ENCODE measurements around the gene IGFN1. TPM values are rescaled to one million over a fixed set of nuclear protein-coding genes. Genes with fewer than 3 reads are reported as not detected.
"Not testable (repeated sequence)": the region's sequence is repeated elsewhere in the genome, so short reads cannot be mapped to it uniquely, and the experiment has no call there.

IGFN1 gene
- total RNA-seq, 2 experiments from 2014 or later: not detected

- H3K4me1 Mint-ChIP-seq: no peaks in the 10 kb centered on the region
- H3K4me3 Mint-ChIP-seq: no peak overlapping the region
- ChIA-PET CTCF (no interaction called here), POLR2A (no interaction called here)
- ATAC-seq (no peak), DNase-seq (no peak)
- H3K9me3 Mint-ChIP-seq (ENCODE audit: low read depth): peaks cover 2% of the 10 kb centered on the region
- H3K27ac Mint-ChIP-seq: no peak overlapping the region
- peaks cover 13% of the 10 kb centered on the region for H3K27me3 Mint-ChIP-seq
- no peaks in the 10 kb centered on the region for H3K36me3 Mint-ChIP-seq (ENCODE audit: low read depth)
- intact Hi-C loops (cut with DNase I, micrococcal nuclease): no loop called here
Measured at GRCh38 chr1:201229095-201229494, 38.5 kb downstream of the IGFN1 start.

DNA sequence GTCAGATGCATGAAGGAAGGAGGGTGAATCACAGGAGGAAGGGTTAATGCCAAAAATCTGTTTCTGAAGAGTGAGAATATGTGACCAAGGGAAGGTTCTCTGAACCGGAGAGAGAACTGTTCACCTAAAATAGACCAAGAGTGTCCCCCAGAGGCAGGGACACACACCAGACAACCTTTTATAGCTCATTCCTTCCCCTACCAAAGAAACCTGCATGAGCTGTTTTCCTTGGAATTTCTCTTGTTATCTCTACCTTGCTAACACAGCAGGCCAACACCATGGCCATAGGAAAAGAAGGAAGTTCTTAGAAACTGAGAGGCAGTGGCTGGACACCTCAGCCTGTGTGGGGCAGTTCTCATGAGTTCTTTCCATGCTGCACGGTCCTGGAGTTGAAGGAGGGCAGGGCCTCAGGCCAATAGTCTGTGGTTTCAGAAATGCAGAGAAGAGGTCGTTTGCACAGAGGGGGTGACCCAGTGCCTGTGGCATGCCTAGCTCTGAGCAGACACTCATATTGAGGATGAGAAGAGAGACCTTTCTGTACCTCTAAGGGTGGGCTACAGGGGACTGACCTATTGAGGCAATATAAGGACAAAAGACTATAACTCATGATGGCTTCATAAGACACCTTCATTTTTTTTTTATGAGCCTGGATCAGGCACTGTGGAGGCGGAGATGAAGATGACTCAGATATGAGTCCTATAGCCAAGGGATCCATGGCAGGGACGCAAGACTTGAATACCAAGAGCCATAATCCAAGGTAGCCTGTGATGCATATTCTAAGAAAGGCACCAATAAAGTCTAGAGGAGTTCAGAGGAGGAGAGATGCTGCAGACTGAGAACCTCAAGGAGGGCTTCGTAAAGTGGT, 39.4 kb downstream of the IGFN1 start:
- no peak for ATAC-seq
- intact Hi-C loops (cut with DNase I, micrococcal nuclease): no loop called here
- CTCF ChIA-PET: interaction anchor here (0.8 kb wide), 1 partner anchor 85 kb away, joined by 3 read pairs; no protein-coding TSS in a partner anchor
- Mint-ChIP-seq H3K9me3 (ENCODE audit: low read depth) (peaks cover 2% of the 10 kb centered on the region), H3K4me1 (no peaks in the 10 kb centered on the region), H3K4me3 (no peak overlapping the region), H3K27me3 (peaks cover 13% of the 10 kb centered on the region), H3K27ac (no peak overlapping the region), H3K36me3 (ENCODE audit: low read depth) (no peaks in the 10 kb centered on the region)
- POLR2A ChIA-PET: no interaction called here
- DNase-seq: no peak

- H3K4me3 Mint-ChIP-seq: no peak overlapping the region
- ATAC-seq (no peak), DNase-seq (no peak)
- no peaks in the 10 kb centered on the region for H3K4me1 Mint-ChIP-seq
- peaks cover 2% of the 10 kb centered on the region for H3K9me3 Mint-ChIP-seq (ENCODE audit: low read depth)
- ChIA-PET CTCF (no interaction called here), POLR2A (no interaction called here)
- no peak overlapping the region for H3K27ac Mint-ChIP-seq
- intact Hi-C loops (cut with DNase I, micrococcal nuclease): no loop called here
- H3K27me3 Mint-ChIP-seq: peaks cover 13% of the 10 kb centered on the region
- no peaks in the 10 kb centered on the region for H3K36me3 Mint-ChIP-seq (ENCODE audit: low read depth)
Measured at GRCh38 chr1:201230676-201231075, 40.1 kb downstream of the IGFN1 start.

- H3K4me3 Mint-ChIP-seq; POLR2A ChIA-PET; H3K36me3 Mint-ChIP-seq (ENCODE audit: low read depth); H3K27ac Mint-ChIP-seq; ATAC-seq; DNase-seq; intact Hi-C loops (cut with DNase I, micrococcal nuclease); H3K4me1 Mint-ChIP-seq; H3K9me3 Mint-ChIP-seq (ENCODE audit: low read depth); CTCF ChIA-PET: not testable (repeated sequence)
- H3K27me3 Mint-ChIP-seq: peaks cover 33% of the 10 kb centered on the region
Measured at GRCh38 chr1:201239646-201240045, 49.0 kb downstream of the IGFN1 start.

DNA sequence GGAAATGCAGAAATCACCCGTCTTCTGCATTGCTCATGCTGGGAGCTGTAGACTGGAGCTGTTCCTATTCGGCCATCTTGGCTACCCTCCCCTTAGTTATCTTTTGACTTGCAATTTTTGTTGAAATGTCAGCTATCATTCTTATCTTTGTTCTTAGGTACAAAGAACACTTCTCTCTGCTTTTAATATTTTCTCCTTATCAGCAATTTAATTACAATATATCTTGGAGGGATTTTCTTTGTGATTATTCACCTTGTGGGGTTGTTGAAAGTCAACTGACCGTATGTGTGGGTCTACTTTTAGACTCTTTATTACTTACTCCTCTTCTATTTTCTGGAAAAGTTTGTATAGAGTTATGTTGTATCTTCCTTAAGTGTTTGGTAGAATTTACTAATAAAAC, 49.5 kb downstream of the IGFN1 start:
- H3K27ac Mint-ChIP-seq: no peak overlapping the region
- H3K4me3 Mint-ChIP-seq: no peak overlapping the region
- DNase-seq: no peak
- H3K4me1 Mint-ChIP-seq: no peaks in the 10 kb centered on the region
- ATAC-seq: no peak
- intact Hi-C loops (cut with DNase I, micrococcal nuclease): no loop called here
- ChIA-PET POLR2A (no interaction called here), CTCF (no interaction called here)
- H3K36me3 Mint-ChIP-seq (ENCODE audit: low read depth): no peaks in the 10 kb centered on the region
- H3K9me3 Mint-ChIP-seq (ENCODE audit: low read depth): no peaks in the 10 kb centered on the region
- peaks cover 37% of the 10 kb centered on the region for H3K27me3 Mint-ChIP-seq

GRCh38 chr1:201241736-201242135, 51.1 kb downstream of the IGFN1 start:
- no peak for ATAC-seq
- CTCF ChIA-PET: interaction anchor here (0.8 kb wide), 2 partner anchors 12 to 21 kb away, joined by 3 read pairs; no protein-coding TSS in a partner anchor
- H3K4me1 Mint-ChIP-seq: no peaks in the 10 kb centered on the region

GRCh38 chr1:201245082-201245481, 54.5 kb downstream of the IGFN1 start:
- no peaks in the 10 kb centered on the region for H3K36me3 Mint-ChIP-seq (ENCODE audit: low read depth)
- intact Hi-C loops (cut with DNase I, micrococcal nuclease): no loop called here
- POLR2A ChIA-PET: no interaction called here
- ATAC-seq (no peak), DNase-seq (no peak)
- H3K4me3 Mint-ChIP-seq: no peak overlapping the region
- H3K27ac Mint-ChIP-seq: no peak overlapping the region
- H3K9me3 Mint-ChIP-seq (ENCODE audit: low read depth): no peaks in the 10 kb centered on the region
- peaks cover 28% of the 10 kb centered on the region for H3K27me3 Mint-ChIP-seq
- CTCF ChIA-PET: interaction anchor here (1.0 kb wide), 1 partner anchor 105 kb away, joined by 3 read pairs; no protein-coding TSS in a partner anchor
- H3K4me1 Mint-ChIP-seq: no peaks in the 10 kb centered on the region

More at GRCh38 chr1:201241736-201242135, 51.1 kb downstream of the IGFN1 start:
- DNase-seq: no peak
- intact Hi-C loops (cut with DNase I, micrococcal nuclease): no loop called here
- no peak overlapping the region for H3K27ac Mint-ChIP-seq
- H3K36me3 Mint-ChIP-seq (ENCODE audit: low read depth): no peaks in the 10 kb centered on the region
- H3K9me3 Mint-ChIP-seq (ENCODE audit: low read depth): no peaks in the 10 kb centered on the region
- peaks cover 36% of the 10 kb centered on the region for H3K27me3 Mint-ChIP-seq
- no peak overlapping the region for H3K4me3 Mint-ChIP-seq
- POLR2A ChIA-PET: no interaction called here

- Mint-ChIP-seq H3K4me3 (no peak overlapping the region), H3K27me3 (peaks cover 10% of the 10 kb centered on the region), H3K4me1 (no peaks in the 10 kb centered on the region), H3K27ac (no peak overlapping the region), H3K36me3 (ENCODE audit: low read depth) (no peaks in the 10 kb centered on the region), H3K9me3 (ENCODE audit: low read depth) (no peaks in the 10 kb centered on the region)
- ChIA-PET POLR2A (no interaction called here), CTCF (interaction anchor here (0.6 kb wide), 1 partner anchor 23 kb away, joined by 3 read pairs; no protein-coding TSS in a partner anchor)
- no peak for ATAC-seq
- intact Hi-C loops (cut with DNase I, micrococcal nuclease): no loop called here
- no peak for DNase-seq
Measured at GRCh38 chr1:201248721-201249559, 58.3 kb downstream of the IGFN1 start.

DNA sequence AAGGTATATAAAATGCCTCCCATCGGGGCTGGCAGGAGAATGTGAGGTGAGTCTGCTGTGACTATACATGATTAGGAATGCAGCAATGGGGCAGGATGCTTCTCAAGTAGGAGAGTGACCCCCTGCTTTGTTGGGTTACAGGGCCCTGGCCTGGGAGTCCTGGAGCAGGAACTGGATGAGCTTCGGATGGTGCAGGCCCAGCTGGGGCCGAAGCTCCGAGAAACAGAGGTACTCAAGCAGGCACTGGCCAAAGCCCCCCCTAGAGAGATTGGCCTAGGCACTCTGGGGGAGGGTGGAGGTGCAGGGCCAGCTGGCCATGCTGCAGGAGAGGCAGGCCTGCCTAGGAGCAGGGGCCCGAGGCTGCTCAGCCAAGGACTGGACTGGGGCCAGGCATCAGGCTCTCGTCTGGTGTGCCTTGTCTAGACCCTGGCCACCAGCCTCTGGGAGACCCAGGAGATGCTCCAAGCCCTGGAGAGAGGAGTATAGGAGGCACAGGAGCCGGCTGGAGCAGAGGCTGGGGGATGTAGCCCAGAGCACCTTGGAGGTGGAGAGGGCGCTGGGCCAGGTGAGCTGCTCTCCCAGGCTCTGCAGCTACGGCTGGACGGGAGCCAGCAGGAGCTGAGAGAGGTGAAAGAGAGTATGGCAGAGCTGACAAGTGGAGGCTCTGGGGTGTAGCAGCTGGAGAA, 59.8 kb downstream of the IGFN1 start:
- peaks cover 4% of the 10 kb centered on the region for H3K27me3 Mint-ChIP-seq
- no peak for DNase-seq
- ATAC-seq: no peak
- no peak overlapping the region for H3K4me3 Mint-ChIP-seq
- no peaks in the 10 kb centered on the region for H3K36me3 Mint-ChIP-seq (ENCODE audit: low read depth)
- CTCF ChIA-PET: interaction anchor here (1.0 kb wide), 1 partner anchor 142 kb away, joined by 3 read pairs; no protein-coding TSS in a partner anchor
- intact Hi-C loops (cut with DNase I, micrococcal nuclease): no loop called here
- H3K9me3 Mint-ChIP-seq (ENCODE audit: low read depth): no peaks in the 10 kb centered on the region
- no peaks in the 10 kb centered on the region for H3K4me1 Mint-ChIP-seq
- POLR2A ChIA-PET: no interaction called here
- H3K27ac Mint-ChIP-seq: no peak overlapping the region

DNA sequence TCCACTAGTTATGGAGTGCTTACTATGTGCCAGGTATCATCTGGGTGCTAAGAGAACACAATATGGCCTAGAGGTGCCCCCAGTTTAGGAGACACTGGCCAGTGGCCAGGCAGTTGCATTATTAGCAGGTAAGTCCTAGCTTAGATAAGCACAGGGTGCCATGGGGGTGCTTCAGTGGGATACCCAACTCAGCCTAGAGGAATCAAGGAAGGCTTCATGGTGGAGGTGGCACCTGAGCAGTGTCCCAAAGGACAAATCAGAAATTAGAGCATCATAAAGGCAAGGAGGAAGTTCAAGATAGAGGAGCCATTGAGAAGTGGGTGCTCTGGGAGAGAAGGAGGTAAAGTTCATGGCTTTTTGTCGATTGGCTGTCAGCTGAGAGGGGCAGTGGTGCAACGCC, 60.8 kb downstream of the IGFN1 start:
- no peaks in the 10 kb centered on the region for H3K36me3 Mint-ChIP-seq (ENCODE audit: low read depth)
- POLR2A ChIA-PET: no interaction called here
- no peak for ATAC-seq
- intact Hi-C loops (cut with DNase I, micrococcal nuclease): no loop called here
- H3K27me3 Mint-ChIP-seq: peaks cover 3% of the 10 kb centered on the region
- CTCF ChIA-PET: interaction anchor here (1.0 kb wide), 1 partner anchor 110 kb away, joined by 3 read pairs; no protein-coding TSS in a partner anchor
- no peaks in the 10 kb centered on the region for H3K4me1 Mint-ChIP-seq
- DNase-seq: no peak
- H3K27ac Mint-ChIP-seq: no peak overlapping the region
- H3K4me3 Mint-ChIP-seq: no peak overlapping the region
- H3K9me3 Mint-ChIP-seq (ENCODE audit: low read depth): no peaks in the 10 kb centered on the region

GRCh38 chr1:201251851-201252430, 61.3 kb downstream of the IGFN1 start:
- intact Hi-C loops (cut with DNase I, micrococcal nuclease): no loop called here
- Mint-ChIP-seq H3K4me1 (no peaks in the 10 kb centered on the region), H3K27ac (no peak overlapping the region), H3K4me3 (no peak overlapping the region), H3K9me3 (ENCODE audit: low read depth) (no peaks in the 10 kb centered on the region), H3K36me3 (ENCODE audit: low read depth) (no peaks in the 10 kb centered on the region), H3K27me3 (peaks cover 2% of the 10 kb centered on the region)
- DNase-seq (no peak), ATAC-seq (no peak)
- ChIA-PET POLR2A (no interaction called here), CTCF (interaction anchor here (1.0 kb wide), 1 partner anchor 109 kb away, joined by 3 read pairs; no protein-coding TSS in a partner anchor)

All from activated CD4-positive, alpha-beta T cell treated with anti-CD3 and anti-CD28 coated beads for 36 hours (primary cell).